HCEC 1CT (cell line): ENCODE results near the gene ZNF609.
"Not testable (repeated sequence)": the region's sequence is repeated elsewhere in the genome, so short reads cannot be mapped to it uniquely, and the experiment has no call there.

Source experiments
- DNase-seq: peaks from one replicate; pipeline ENCODE4 v3.0.0-alpha.2; 2017

The ZNF609 gene

GRCh38 chr15:64586259-64586870, 126.0 kb downstream of the ZNF609 start:
- no peak for DNase-seq

GRCh38 chr15:64586984-64587383, 126.6 kb downstream of the ZNF609 start:
- DNase-seq = no peak

- no peak for DNase-seq
Measured at GRCh38 chr15:64589435-64590084, 129.2 kb downstream of the ZNF609 start.

- DNase-seq = not testable (repeated sequence)
Measured at GRCh38 chr15:64592845-64593244, 132.5 kb downstream of the ZNF609 start.

GRCh38 chr15:64596701-64597476, 136.5 kb downstream of the ZNF609 start:
- peak; percentile 29 for DNase-seq

- DNase-seq = no peak
Measured at GRCh38 chr15:64597477-64597822, 137.1 kb downstream of the ZNF609 start.

GRCh38 chr15:64599226-64599625, 138.8 kb downstream of the ZNF609 start:
- DNase-seq = no peak

- DNase-seq = no peak
Measured at GRCh38 chr15:64599716-64600115, 139.3 kb downstream of the ZNF609 start.

- no peak for DNase-seq
Measured at GRCh38 chr15:64600794-64601193, 140.4 kb downstream of the ZNF609 start.

- DNase-seq = no peak
Measured at GRCh38 chr15:64604319-64604718, 143.9 kb downstream of the ZNF609 start.

- not testable (repeated sequence) for DNase-seq
Measured at GRCh38 chr15:64607416-64607815, 147.0 kb downstream of the ZNF609 start.

- DNase-seq = no peak
Measured at GRCh38 chr15:64610257-64610919, 150.0 kb downstream of the ZNF609 start.

GRCh38 chr15:64611085-64611725, 150.8 kb downstream of the ZNF609 start:
- no peak for DNase-seq

GRCh38 chr15:64614519-64614918, 154.1 kb downstream of the ZNF609 start:
- DNase-seq = no peak

GRCh38 chr15:64617727-64618126, 157.3 kb downstream of the ZNF609 start:
- DNase-seq = no peak

- DNase-seq = no peak
Measured at GRCh38 chr15:64618138-64618537, 157.8 kb downstream of the ZNF609 start.

- DNase-seq = no peak
Measured at GRCh38 chr15:64618540-64618939, 158.2 kb downstream of the ZNF609 start.

GRCh38 chr15:64619880-64620839, 159.8 kb downstream of the ZNF609 start:
- DNase-seq = peak; percentile 40

- no peak for DNase-seq
Measured at GRCh38 chr15:64621056-64621455, 160.7 kb downstream of the ZNF609 start.

- DNase-seq = no peak
Measured at GRCh38 chr15:64622410-64623260, 162.3 kb downstream of the ZNF609 start.
